GM18520 (cell line): ENCODE data around the gene CAPN2.

Source experiments
- ATAC-seq: cut with Tn5 transposase; IDR thresholded peaks from one replicate; pipeline ENCODE4 v1.9.1; 2021; ENCODE audit not compliant: unreplicated experiment

The CAPN2 gene

GRCh38 chr1:223824712-223825111, 112.4 kb downstream of the CAPN2 start:
- ATAC-seq, result no peak
